A673 (cell line): ENCODE measurements around the gene OLA1. TPM values are rescaled to one million over a fixed set of nuclear protein-coding genes. Genes with fewer than 3 reads are reported as not detected.

Experiments
- BruUV-seq: library from RNA; stranded (reverse); fragments of 400-500 nt; replicated peaks from 2 replicates; lab custom pipeline; 2021; lab: Mats Ljungman, UMichigan
- CTCF ChIA-PET: fragments of 300-600 bp; sonication (Branson Sonifier 250); formaldehyde crosslinking; loops from one replicate; lab custom pipeline; 2022; ENCODE audit warnings: antibody characterized with exemption; lab: Charles Lee
- POLR2A ChIA-PET: fragments of 300-600 bp; sonication (Branson Sonifier 250); formaldehyde crosslinking; loops from one replicate; lab custom pipeline; 2022; ENCODE audit warnings: antibody characterized with exemption; ENCODE audit not compliant: low non-redundant PET; lab: Charles Lee
- DNase-seq: peaks from one replicate; pipeline ENCODE4 v3.0.0-alpha.2; 2015; ENCODE audit warnings: low spot score
- H3K27ac ChIP-seq: fragments of 200-600 bp; sonication (generic); 2 replicates; pipeline ENCODE4 v1.5.1; 2016; ENCODE audit warnings: mixed run types, low read depth, mild to moderate bottlenecking, mixed read lengths, antibody characterized with exemption, low read length; ENCODE audit not compliant: poor library complexity, severe bottlenecking
- H3K27me3 ChIP-seq: fragments of 200-600 bp; sonication (generic); replicated peaks from 2 replicates; pipeline ENCODE4 v1.6.1; 2017; ENCODE audit warnings: mixed run types, low read depth, mild to moderate bottlenecking, mixed read lengths, antibody characterized with exemption, low read length; ENCODE audit not compliant: insufficient read depth, poor library complexity
- H3K36me3 ChIP-seq: fragments of 200-600 bp; sonication (generic); 2 replicates; pipeline ENCODE4 v1.6.1; 2016; ENCODE audit warnings: mixed run types, mild to moderate bottlenecking, mixed read lengths, antibody characterized with exemption, low read length; ENCODE audit not compliant: insufficient read depth, poor library complexity, severe bottlenecking
- H3K4me1 ChIP-seq: fragments of 200-600 bp; sonication (generic); 2 replicates; pipeline ENCODE4 v1.6.1; 2017; ENCODE audit warnings: mixed run types, mild to moderate bottlenecking, mixed read lengths, antibody characterized with exemption, low read length; ENCODE audit not compliant: insufficient read depth, poor library complexity, severe bottlenecking
- H3K4me3 ChIP-seq: fragments of 200-600 bp; sonication (generic); 2 replicates; pipeline ENCODE4 v1.5.1; 2016; ENCODE audit warnings: low read depth, mixed run types, mild to moderate bottlenecking, mixed read lengths, low read length; ENCODE audit not compliant: poor library complexity, severe bottlenecking
- H3K9me3 ChIP-seq: fragments of 200-600 bp; sonication (generic); 2 replicates; pipeline ENCODE4 v1.6.1; 2016; ENCODE audit warnings: mixed run types, low read depth, mild to moderate bottlenecking, mixed read lengths, antibody characterized with exemption, low read length; ENCODE audit not compliant: poor library complexity, severe bottlenecking
- EZH2 ChIP-seq: fragments of 200-600 bp; sonication (generic); IDR thresholded peaks from 2 replicates; pipeline ENCODE4 v1.6.1; 2017; ENCODE audit warnings: borderline replicate concordance, low read depth, mild to moderate bottlenecking, mixed read lengths, antibody characterized with exemption, low read length; ENCODE audit not compliant: poor library complexity, severe bottlenecking
- intact Hi-C: fragments of 100-400 bp; cut with micrococcal nuclease; formaldehyde crosslinking; loops from one replicate; pipeline ENCODE4 v1.10.0; 2022; ENCODE audit not compliant: unreplicated experiment
- total RNA-seq: library from RNA; stranded (reverse); gene quantifications from 2 replicates; pipeline ENCODE4 v1.2.3, GENCODE V29; 2021
- TF ChIP-seq, protein P1 (sequence below): fragments of 300-800, 200-600 bp; sonication (generic); conservative IDR thresholded peaks from 2 replicates; pipeline ENCODE4 v1.5.1; 2017; ENCODE audit warnings: low read depth, mild to moderate bottlenecking, antibody characterized with exemption, low read length, moderate library complexity, mixed read lengths

OLA1 gene
- total RNA-seq, 1 experiment from 2014 or later: 174 TPM

GRCh38 chr2:174192664-174193063, 55.7 kb downstream of the OLA1 start:
- CTCF ChIA-PET: no interaction called here
- intact Hi-C loops: no loop called here

GRCh38 chr2:174191342-174192074, 56.8 kb downstream of the OLA1 start:
- no TSS peak for BruUV-seq
- H3K4me1 ChIP-seq: no peaks in the 10 kb centered on the region
- TF ChIP-seq, protein P1, sequence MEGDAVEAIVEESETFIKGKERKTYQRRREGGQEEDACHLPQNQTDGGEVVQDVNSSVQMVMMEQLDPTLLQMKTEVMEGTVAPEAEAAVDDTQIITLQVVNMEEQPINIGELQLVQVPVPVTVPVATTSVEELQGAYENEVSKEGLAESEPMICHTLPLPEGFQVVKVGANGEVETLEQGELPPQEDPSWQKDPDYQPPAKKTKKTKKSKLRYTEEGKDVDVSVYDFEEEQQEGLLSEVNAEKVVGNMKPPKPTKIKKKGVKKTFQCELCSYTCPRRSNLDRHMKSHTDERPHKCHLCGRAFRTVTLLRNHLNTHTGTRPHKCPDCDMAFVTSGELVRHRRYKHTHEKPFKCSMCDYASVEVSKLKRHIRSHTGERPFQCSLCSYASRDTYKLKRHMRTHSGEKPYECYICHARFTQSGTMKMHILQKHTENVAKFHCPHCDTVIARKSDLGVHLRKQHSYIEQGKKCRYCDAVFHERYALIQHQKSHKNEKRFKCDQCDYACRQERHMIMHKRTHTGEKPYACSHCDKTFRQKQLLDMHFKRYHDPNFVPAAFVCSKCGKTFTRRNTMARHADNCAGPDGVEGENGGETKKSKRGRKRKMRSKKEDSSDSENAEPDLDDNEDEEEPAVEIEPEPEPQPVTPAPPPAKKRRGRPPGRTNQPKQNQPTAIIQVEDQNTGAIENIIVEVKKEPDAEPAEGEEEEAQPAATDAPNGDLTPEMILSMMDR: no peak
- no peak for TF ChIP-seq EZH2
- no peaks in the 10 kb centered on the region for H3K36me3 ChIP-seq
- peaks cover 5% of the 10 kb centered on the region for H3K9me3 ChIP-seq
- intact Hi-C loops: no loop called here
- no peak overlapping the region for H3K4me3 ChIP-seq
- H3K27ac ChIP-seq: no peak overlapping the region
- H3K27me3 ChIP-seq: no peaks in the 10 kb centered on the region
- POLR2A ChIA-PET: no interaction called here
- no peak for DNase-seq
- CTCF ChIA-PET: no interaction called here

More at GRCh38 chr2:174192664-174193063, 55.7 kb downstream of the OLA1 start:
- Histone ChIP-seq H3K27me3 (no peaks in the 10 kb centered on the region), H3K36me3 (no peaks in the 10 kb centered on the region), H3K4me1 (no peaks in the 10 kb centered on the region), H3K27ac (no peak overlapping the region), H3K9me3 (peaks cover 5% of the 10 kb centered on the region), H3K4me3 (no peak overlapping the region)
- POLR2A ChIA-PET: no interaction called here
- DNase-seq: no peak
- TF ChIP-seq, protein P1: no peak
- no peak for TF ChIP-seq EZH2
- no TSS peak for BruUV-seq

- TF ChIP-seq, protein P1: no peak
- no peak for TF ChIP-seq EZH2
- Histone ChIP-seq H3K4me1 (no peaks in the 10 kb centered on the region), H3K4me3 (no peak overlapping the region), H3K27me3 (no peaks in the 10 kb centered on the region), H3K27ac (no peak overlapping the region), H3K9me3 (no peaks in the 10 kb centered on the region), H3K36me3 (no peaks in the 10 kb centered on the region)
- CTCF ChIA-PET: no interaction called here
- POLR2A ChIA-PET: no interaction called here
- DNase-seq: no peak
- intact Hi-C loops: no loop called here
- BruUV-seq: no TSS peak
Observed at GRCh38 chr2:174184915-174185314, 63.4 kb downstream of the OLA1 start.
